GM18907 (cell line): ENCODE data around the gene CLEC18C.
"Not testable (repeated sequence)": the region's sequence is repeated elsewhere in the genome, so short reads cannot be mapped to it uniquely, and the experiment has no call there.

Experiments
- ATAC-seq: cut with Tn5 transposase; IDR thresholded peaks from one replicate; pipeline ENCODE4 v1.9.1; 2021; ENCODE audit warnings: mild to moderate bottlenecking, moderate library complexity; ENCODE audit not compliant: unreplicated experiment

CLEC18C gene

DNA sequence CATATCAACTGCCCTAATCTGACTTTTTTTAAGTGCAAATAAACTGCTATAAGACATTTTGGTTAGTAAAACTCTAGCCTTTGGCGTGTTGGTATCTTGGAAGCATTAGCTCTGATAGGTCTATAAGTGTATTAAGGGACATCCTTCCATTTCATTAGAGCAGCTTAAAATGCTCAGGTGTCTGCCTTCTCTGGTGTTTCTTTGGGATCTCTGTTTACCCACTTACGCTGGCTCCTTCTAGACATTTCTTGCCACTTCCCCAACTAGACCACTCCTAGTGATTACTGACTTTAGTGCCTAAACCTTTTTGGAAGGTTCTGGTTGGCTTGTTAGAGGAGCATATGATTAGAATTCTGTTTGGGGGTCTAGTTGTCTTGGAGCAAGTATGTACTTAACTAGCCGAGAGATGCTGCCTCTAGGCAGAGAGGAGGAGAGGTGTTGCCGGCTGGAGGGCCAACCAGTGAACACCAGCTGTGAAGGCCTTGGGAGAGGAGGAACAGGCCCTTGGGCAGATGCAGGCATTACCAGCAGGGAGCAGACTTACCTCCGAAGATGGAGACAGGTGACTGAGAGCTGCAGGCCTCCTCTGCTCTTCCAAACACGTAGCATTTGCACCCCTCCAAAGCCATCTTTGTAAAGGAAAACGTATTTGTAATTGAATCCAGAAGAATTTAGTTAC lies 15.2 kb upstream of the CLEC18C start:
- no peak for ATAC-seq

- no peak for ATAC-seq
Measured at GRCh38 chr16:70159355-70160348, 13.9 kb upstream of the CLEC18C start.

DNA sequence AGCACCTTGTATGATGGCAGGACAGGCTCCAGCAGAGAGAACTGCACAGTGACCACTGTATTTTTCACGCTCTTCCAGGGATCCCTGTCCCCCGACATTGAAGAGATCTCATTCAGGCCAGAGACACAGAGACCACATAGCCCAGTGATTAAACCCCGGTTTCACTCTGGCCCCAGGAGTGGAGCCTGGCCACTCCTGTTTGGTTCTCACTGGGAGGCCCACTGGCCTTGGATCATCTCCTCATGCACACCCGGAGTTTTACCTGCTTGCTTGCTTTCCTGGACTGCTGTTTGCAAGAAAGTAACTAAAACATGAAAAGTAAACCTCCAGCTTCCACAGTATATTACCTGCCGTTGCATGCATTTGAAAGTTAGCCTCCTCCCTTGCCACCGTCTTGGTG lies 13.2 kb upstream of the CLEC18C start:
- ATAC-seq = no peak

GRCh38 chr16:70160821-70161220 lies 12.8 kb upstream of the CLEC18C start:
- no peak for ATAC-seq

DNA sequence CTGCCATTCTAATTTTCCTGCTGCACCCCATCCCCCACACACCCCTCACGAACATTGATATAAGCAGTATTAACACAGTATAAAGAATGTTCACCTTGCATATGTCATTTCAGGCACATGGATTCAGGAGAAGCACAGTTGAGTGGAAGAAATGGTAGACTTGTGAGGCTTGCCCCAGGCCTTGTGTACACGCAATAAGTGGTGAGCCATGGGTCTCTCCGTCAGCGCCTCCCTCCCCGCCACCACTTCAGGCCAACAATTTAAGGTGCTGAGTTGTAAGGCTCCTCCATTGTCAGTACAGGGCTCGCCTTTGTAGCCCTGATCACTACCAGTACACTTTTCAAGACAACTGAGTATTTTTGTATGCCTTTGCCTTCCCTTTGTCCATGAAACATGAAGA lies 12.2 kb upstream of the CLEC18C start:
- ATAC-seq = no peak

GRCh38 chr16:70162041-70162451 lies 11.5 kb upstream of the CLEC18C start:
- ATAC-seq = no peak

DNA sequence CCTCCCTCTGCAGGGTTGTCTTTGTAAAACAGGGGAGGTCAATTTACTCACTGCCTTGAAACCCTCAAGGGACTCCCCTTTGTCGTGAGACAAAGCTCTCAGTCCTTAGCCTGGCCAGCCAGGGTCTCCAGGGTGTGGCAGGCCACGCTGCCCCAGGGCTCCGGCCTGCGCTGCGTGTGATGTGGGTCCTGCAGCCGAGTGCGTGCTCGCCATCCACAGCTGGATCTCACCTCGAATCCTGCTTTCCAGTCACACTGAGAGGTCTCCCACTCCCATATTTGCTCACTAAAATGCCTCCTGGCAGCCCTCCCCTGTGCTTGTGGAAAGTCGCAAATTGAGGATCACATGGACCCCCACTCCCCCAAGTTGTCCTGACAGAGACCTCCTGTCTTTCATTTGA lies 10.0 kb upstream of the CLEC18C start:
- ATAC-seq = no peak

DNA sequence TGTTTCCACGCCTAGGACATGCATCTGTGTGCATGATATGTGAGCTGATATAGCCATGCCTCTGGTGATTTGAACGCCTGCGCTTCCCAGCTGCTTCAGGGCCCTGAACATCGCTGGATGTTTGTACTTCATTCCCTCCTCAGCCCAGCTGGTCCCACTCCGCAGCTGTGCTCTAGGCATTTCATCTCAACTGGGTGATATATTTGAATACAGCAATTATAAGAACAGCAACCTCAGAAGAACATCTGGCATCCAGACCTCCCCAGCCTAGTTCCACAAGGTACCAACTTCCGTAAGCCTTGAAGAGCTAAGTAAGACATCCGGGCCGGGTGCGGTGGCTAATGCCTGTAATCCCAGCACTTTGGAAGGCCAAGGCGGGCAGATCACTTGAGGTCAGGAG lies 6.9 kb upstream of the CLEC18C start:
- ATAC-seq = not testable (repeated sequence)

- not testable (repeated sequence) for ATAC-seq
Measured at GRCh38 chr16:70173916-70174315, 329 bp downstream of the CLEC18C start.

DNA sequence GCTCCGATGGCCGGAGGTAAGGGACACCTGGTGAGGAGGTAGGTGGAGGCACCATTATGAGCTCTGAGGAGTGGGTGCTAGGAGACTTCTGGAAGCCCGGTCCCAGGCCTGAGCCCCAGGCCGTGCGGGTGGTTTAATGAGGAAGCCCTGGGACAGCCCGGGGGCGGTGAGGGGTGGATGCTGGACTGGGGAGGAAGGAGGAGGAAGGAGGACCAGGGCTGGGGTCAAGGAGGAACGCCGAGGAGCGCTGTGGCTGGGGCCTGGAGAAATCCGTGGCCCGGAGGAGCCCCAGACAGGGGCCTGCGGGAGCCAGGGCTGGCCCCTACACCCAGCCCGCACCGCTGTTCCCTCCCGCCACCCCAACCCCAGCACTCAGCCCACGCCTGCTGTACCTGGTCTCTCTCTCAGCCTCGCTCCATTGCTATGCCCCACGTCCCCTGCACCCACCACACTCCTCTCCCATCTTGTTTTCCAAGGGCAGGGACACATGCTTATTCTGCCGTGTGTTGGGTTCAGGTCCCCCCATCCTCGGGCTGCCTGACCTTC lies 873 bp downstream of the CLEC18C start:
- ATAC-seq = not testable (repeated sequence)

DNA sequence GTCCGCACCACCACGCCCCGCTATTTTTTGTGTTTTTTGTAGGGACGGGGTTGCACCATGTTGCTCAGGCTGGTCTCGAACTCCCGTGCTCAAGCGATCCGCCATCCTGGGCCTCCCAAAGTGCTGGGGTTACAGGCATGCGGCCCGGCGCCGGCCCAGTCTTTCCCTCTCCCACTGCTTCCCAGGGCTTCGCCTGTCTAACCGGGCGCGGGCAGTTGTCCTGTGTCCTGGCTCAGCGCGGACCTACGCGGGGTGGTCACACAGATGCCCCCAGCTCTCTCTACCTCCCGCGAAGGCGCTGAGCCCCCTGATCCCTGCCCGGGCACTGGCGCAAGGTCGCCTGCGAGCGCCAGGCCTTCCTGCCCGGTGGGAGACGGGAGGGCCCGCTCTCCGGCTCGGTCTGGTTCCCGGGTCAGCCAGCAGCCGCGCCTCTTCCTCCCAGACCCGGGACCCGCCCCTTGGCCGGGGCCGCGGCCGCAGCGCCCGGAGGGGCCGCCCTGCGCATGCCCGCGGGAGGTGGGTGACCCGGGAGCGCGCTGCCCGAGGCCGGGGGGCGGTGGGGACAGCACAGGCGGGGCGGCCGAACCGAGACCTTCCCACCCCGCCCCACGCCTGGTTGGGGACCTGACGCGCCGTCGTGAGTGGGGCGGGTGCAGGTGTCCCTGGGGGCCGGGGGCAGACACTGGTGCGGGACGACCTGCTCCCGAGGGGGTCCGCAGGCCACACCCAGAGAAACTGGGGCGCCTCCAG lies 14.4 kb downstream of the CLEC18C start:
- not testable (repeated sequence) for ATAC-seq

GRCh38 chr16:70188608-70188915 lies 15.0 kb downstream of the CLEC18C start:
- ATAC-seq = not testable (repeated sequence)

- ATAC-seq = not testable (repeated sequence)
Measured at GRCh38 chr16:70190574-70190973, 17.0 kb downstream of the CLEC18C start.

DNA sequence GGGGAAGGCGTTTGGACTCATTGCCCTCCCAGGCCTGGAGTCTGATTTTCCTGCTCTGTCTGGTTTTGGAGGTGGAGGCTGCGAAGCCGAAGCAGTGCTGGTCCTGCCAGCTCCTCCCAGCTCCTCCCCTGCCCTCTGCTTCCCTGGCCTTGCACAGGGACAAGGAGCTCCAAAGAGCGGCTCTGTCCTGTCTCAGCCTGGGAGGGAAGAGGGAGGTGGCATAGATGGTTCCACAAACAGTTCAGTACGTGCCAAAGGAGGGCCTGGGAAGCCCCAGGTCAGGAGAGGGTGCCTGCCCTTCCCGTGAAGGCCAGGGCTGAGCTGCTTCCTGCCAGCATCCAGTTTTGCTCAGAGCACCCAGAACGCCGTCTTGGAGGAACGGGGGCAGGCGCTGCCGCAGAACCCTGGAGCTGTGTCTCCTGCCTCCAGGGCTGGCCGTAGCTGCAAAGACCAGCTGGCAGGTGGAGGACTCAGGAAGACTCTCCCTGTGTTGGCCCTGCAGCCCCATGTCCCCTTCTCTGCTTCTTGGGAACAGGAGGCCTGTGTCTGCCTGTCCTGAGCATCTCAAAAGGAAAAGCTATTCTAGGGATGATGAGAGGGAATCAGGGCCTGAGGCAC lies 23.2 kb downstream of the CLEC18C start:
- ATAC-seq = not testable (repeated sequence)

DNA sequence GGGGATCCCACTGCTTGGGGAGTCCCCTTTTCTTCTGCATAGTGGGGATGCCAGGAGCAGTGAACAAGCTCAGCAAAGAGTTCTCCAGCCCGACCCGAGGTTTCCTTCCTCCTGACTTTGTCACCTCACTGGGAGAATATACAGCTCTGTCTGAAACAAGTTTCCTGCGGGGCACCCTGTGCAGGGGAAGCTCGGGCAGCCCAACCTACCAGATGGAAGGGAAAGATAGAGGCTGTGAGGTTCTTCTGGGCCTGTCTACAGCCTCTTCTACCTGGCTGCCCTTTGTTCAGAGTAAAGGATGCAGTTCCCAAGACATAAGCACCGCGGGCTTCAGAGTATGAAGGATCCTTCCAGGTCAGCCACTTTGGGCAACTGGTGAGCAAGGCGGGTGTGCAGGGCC lies 24.0 kb downstream of the CLEC18C start:
- ATAC-seq = not testable (repeated sequence)

DNA sequence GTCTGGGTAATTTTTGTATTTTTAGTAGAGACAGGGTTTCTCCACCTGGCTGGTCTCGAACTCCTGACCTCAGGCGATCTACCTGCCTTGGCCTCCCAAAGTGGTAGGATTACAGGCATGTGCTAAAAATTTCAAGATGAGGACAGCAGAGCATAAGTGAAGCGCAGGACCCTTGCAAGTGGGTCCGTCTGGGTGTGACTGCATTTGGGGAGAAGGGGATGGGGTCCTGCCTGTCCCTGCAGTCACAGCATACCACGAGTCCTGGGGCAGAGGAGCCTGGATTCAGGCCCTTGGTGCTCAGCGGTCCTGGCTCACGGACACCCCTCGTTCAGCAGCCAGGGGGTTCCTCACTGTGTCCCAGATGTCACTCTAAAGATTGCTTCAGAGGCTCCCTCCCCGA lies 24.6 kb downstream of the CLEC18C start:
- ATAC-seq = not testable (repeated sequence)

DNA sequence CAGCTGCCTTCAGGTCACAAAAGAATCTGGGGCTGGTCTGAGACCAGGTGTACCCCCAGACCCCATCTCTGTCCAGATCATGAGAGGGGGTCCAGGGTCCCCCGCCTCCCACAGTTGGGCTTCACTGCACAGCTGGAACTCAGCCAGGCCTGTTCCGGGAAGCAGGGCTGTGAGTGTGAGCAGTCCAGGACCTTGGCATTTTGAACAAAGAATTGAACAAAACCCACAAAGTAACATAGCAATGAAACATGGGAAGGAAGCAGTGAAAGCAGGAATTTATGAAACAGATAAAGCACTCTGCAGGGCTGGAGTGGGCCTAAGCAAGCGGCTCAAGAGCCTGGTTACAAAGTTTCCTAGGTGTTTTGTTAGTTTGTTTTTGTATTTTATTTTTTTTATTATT lies 25.1 kb downstream of the CLEC18C start:
- not testable (repeated sequence) for ATAC-seq

DNA sequence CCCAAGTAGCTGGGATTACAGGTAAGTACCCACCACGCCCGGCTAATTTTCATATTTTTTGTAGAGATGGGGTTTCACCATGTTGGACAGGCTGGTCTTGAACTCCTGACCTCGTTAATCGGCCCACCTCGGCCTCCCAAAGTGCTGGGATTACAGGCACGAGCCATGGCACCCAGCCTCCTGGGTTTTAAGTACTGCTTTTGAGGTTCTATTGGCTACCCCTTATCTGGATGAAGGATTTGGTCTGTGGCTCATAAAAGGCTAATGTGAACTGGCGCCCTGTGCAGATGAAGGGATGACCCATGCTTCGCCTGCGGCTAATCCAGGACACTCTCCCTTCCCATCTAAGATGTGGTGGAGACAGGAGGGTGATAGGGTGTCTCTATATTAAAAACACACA lies 25.6 kb downstream of the CLEC18C start:
- not testable (repeated sequence) for ATAC-seq

DNA sequence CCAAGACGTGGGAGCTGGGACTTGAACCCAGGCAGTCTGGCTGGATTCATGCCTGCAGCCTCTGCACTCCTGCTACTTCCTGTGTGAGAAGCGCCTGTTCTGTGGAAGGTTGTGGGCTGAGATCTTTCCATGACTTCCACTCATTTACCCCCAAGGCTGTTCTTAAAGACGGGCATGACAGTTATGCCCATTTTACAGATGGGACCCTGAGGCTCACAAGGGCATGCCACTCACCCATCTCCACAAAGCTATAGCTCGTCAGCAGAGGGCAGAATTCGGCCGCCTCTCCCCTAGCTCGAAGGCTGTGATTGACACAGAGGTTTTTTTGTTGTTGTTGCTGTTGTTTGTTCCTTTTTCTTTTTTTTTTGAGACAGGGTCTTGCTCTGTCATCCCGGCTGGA lies 26.5 kb downstream of the CLEC18C start:
- not testable (repeated sequence) for ATAC-seq

GRCh38 chr16:70203508-70203907 lies 29.9 kb downstream of the CLEC18C start:
- ATAC-seq = not testable (repeated sequence)

DNA sequence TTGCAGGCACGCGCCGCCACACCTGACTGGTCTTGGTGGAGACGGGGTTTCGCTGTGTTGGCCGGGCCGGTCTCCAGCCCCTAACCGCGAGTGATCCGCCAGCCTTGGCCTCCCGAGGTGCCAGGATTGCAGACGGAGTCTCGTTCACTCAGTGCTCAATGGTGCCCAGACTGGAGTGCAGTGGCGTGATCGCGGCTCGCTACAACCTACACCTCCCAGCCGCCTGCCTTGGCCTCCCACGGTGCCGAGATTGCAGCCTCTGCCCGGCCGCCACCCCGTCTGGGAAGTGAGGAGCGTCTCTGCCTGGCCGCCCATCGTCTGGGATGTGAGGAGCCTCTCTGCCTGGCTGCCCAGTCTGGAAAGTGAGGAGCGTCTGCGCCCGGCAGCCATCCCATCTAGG lies 30.4 kb downstream of the CLEC18C start:
- ATAC-seq = not testable (repeated sequence)
